HG03196 (cell line): ENCODE data around the gene EPHA5.

Experiments used
- ATAC-seq: cut with Tn5 transposase; IDR thresholded peaks from one replicate; pipeline ENCODE4 v1.9.1; 2021; ENCODE audit not compliant: unreplicated experiment

EPHA5 gene

GRCh38 chr4:65670331-65671031 is at the start of gene EPHA5:
Gene EPHA5 (minus strand): TSS chr4:65670489. CDS start chr4:65669742, 747 bp downstream.
- ATAC-seq, result no peak

- ATAC-seq, result no peak
These were observed 49.3 kb upstream of the EPHA5 start for GRCh38 chr4:65719635-65720034.

GRCh38 chr4:65698631-65699030 is 28.3 kb upstream of the EPHA5 start:
- ATAC-seq, result no peak

- ATAC-seq, result no peak
These were observed 26.1 kb upstream of the EPHA5 start for GRCh38 chr4:65696436-65696835.

- no peak for ATAC-seq
These were observed 1.1 kb upstream of the EPHA5 start for GRCh38 chr4:65671372-65671771.

GRCh38 chr4:65670020-65670330 is 314 bp downstream of the EPHA5 start:
- no peak for ATAC-seq

- ATAC-seq, result no peak
These were observed 924 bp downstream of the EPHA5 start for GRCh38 chr4:65669111-65670019.

GRCh38 chr4:65668201-65669089 is 1.8 kb downstream of the EPHA5 start:
- ATAC-seq, result no peak

GRCh38 chr4:65667506-65668041 is 2.7 kb downstream of the EPHA5 start:
- ATAC-seq, result no peak

GRCh38 chr4:65665771-65666523 is 4.3 kb downstream of the EPHA5 start:
- no peak for ATAC-seq

- no peak for ATAC-seq
These were observed 8.8 kb downstream of the EPHA5 start for GRCh38 chr4:65661471-65661870.

- ATAC-seq, result no peak
These were observed 12.2 kb downstream of the EPHA5 start for GRCh38 chr4:65658117-65658516.

GRCh38 chr4:65656008-65656407 is 14.3 kb downstream of the EPHA5 start:
- ATAC-seq, result no peak

- ATAC-seq, result no peak
These were observed 15.3 kb downstream of the EPHA5 start for GRCh38 chr4:65654976-65655375.

- no peak for ATAC-seq
These were observed 16.4 kb downstream of the EPHA5 start for GRCh38 chr4:65653740-65654361.

- no peak for ATAC-seq
These were observed 18.5 kb downstream of the EPHA5 start for GRCh38 chr4:65651751-65652150.

GRCh38 chr4:65651031-65651430 is 19.3 kb downstream of the EPHA5 start:
- no peak for ATAC-seq

GRCh38 chr4:65646136-65646535 is 24.2 kb downstream of the EPHA5 start:
- ATAC-seq, result no peak

GRCh38 chr4:65645185-65645584 is 25.1 kb downstream of the EPHA5 start:
- no peak for ATAC-seq
